Neuronal stem cell (in vitro differentiated cells): ENCODE measurements around the gene NKD2.

Experiments used
- DNase-seq: peaks from one replicate; pipeline ENCODE4 v3.0.0-alpha.2; 2013; ENCODE audit warnings: low spot score
- H2AFZ ChIP-seq: one replicate; pipeline ENCODE4 v1.6.1; 2013; ENCODE audit warnings: mild to moderate bottlenecking, low read length, inconsistent platforms
- H2AK5ac ChIP-seq: 2 replicates; pipeline ENCODE4 v1.6.1; 2013; ENCODE audit warnings: low read depth, mild to moderate bottlenecking, inconsistent platforms, low read length, moderate library complexity, mixed read lengths
- H2BK120ac ChIP-seq: 2 replicates; pipeline ENCODE4 v1.6.1; 2013; ENCODE audit warnings: low read depth, mild to moderate bottlenecking, inconsistent platforms, low read length, moderate library complexity, mixed read lengths
- H2BK12ac ChIP-seq: one replicate; pipeline ENCODE4 v1.6.1; 2013; ENCODE audit warnings: low read length, inconsistent platforms
- H2BK15ac ChIP-seq: 2 replicates; pipeline ENCODE4 v1.6.1; 2013; ENCODE audit warnings: mild to moderate bottlenecking, low read length, inconsistent platforms, mixed read lengths
- H2BK5ac ChIP-seq: one replicate; pipeline ENCODE4 v1.6.1; 2013; ENCODE audit warnings: inconsistent platforms, mild to moderate bottlenecking, low read length, moderate library complexity
- H3K14ac ChIP-seq: one replicate; pipeline ENCODE4 v1.6.1; 2013; ENCODE audit warnings: low read length, inconsistent platforms
- H3K18ac ChIP-seq: 2 replicates; pipeline ENCODE4 v1.6.1; 2013; ENCODE audit warnings: low read length, inconsistent platforms
- H3K23ac ChIP-seq: 2 replicates; pipeline ENCODE4 v1.6.1; 2013; ENCODE audit warnings: low read depth, mild to moderate bottlenecking, mixed read lengths, low read length, inconsistent platforms; ENCODE audit not compliant: poor library complexity
- H3K27ac ChIP-seq: replicated peaks from 3 replicates; pipeline ENCODE4 v1.5.1; 2013; ENCODE audit warnings: low read length, inconsistent platforms
- H3K27me3 ChIP-seq, 3 experiments: 2 replicates each; pipeline ENCODE4 v1.6.1; 2013; ENCODE audit warnings: low read length in 3 of 3, mild to moderate bottlenecking in 2 of 3, inconsistent platforms in 1 of 3, low read depth in 1 of 3, mixed read lengths in 1 of 3, moderate library complexity in 1 of 3; ENCODE audit not compliant: control insufficient read depth in 3 of 3, insufficient read depth in 3 of 3
- H3K36me3 ChIP-seq, 2 donors: replicated peaks in 1 of 2; 2 replicates each; pipeline ENCODE4 v1.6.1; 2013; ENCODE audit warnings: low read length in 2 of 2; ENCODE audit not compliant: control insufficient read depth in 2 of 2, insufficient read depth in 2 of 2
- H3K4ac ChIP-seq: 2 replicates; pipeline ENCODE4 v1.6.1; 2013; ENCODE audit warnings: inconsistent platforms, mild to moderate bottlenecking, low read length, moderate library complexity
- H3K4me1 ChIP-seq, 2 donors: 1 replicate in 1 of 2; 2 replicates in 1 of 2; pipeline ENCODE4 v1.6.1; 2013; ENCODE audit warnings: low read length in 2 of 2, low read depth in 1 of 2; ENCODE audit not compliant: control insufficient read depth in 2 of 2, insufficient read depth in 1 of 2
- H3K4me2 ChIP-seq: one replicate; pipeline ENCODE4 v1.6.1; 2013; ENCODE audit warnings: mild to moderate bottlenecking, low read length, inconsistent platforms; ENCODE audit not compliant: insufficient read depth, poor library complexity, severe bottlenecking
- H3K4me3 ChIP-seq, 2 donors: 2 replicates each; pipeline ENCODE4 v1.5.1; 2013; ENCODE audit warnings: low read length in 2 of 2, mild to moderate bottlenecking in 2 of 2, inconsistent platforms in 1 of 2, moderate library complexity in 1 of 2
- H3K79me1 ChIP-seq: one replicate; pipeline ENCODE4 v1.6.1; 2013; ENCODE audit warnings: low read depth, mild to moderate bottlenecking, inconsistent platforms, low read length, moderate library complexity
- H3K9ac ChIP-seq: one replicate; pipeline ENCODE4 v1.6.1; 2013; ENCODE audit warnings: mild to moderate bottlenecking, low read depth, low read length, inconsistent platforms; ENCODE audit not compliant: poor library complexity
- H3K9me3 ChIP-seq, 2 donors: replicated peaks in 1 of 2; 2 replicates each; pipeline versions ENCODE3 to v1.6.1; 2013; ENCODE audit warnings: low read length in 2 of 2, mild to moderate bottlenecking in 2 of 2, inconsistent platforms in 1 of 2, low read depth in 1 of 2, mixed read lengths in 1 of 2, moderate library complexity in 1 of 2; ENCODE audit not compliant: control insufficient read depth in 2 of 2, insufficient read depth in 1 of 2
- H4K8ac ChIP-seq: one replicate; pipeline ENCODE4 v1.6.1; 2013; ENCODE audit warnings: low read depth, mild to moderate bottlenecking, inconsistent platforms, low read length, moderate library complexity
- H4K91ac ChIP-seq: one replicate; pipeline ENCODE4 v1.6.1; 2013; ENCODE audit warnings: low read length, low read depth, mild to moderate bottlenecking, inconsistent platforms; ENCODE audit not compliant: poor library complexity
- WGBS, 2 donors: extraction: QIAGEN DNeasy Blood & Tissue Kit; methylation state at CpG; one replicate each; pipeline ENCODE4 v1.1.7; 2013; ENCODE audit warnings: missing lambda C conversion rate in 2 of 2, mixed read lengths in 1 of 2; ENCODE audit not compliant: insufficient read length in 2 of 2, insufficient replicate concordance in 1 of 2; ENCODE audit errors: extremely low coverage in 2 of 2; 5-methylcytosine and 5-hydroxymethylcytosine counted together

NKD2 gene

DNA sequence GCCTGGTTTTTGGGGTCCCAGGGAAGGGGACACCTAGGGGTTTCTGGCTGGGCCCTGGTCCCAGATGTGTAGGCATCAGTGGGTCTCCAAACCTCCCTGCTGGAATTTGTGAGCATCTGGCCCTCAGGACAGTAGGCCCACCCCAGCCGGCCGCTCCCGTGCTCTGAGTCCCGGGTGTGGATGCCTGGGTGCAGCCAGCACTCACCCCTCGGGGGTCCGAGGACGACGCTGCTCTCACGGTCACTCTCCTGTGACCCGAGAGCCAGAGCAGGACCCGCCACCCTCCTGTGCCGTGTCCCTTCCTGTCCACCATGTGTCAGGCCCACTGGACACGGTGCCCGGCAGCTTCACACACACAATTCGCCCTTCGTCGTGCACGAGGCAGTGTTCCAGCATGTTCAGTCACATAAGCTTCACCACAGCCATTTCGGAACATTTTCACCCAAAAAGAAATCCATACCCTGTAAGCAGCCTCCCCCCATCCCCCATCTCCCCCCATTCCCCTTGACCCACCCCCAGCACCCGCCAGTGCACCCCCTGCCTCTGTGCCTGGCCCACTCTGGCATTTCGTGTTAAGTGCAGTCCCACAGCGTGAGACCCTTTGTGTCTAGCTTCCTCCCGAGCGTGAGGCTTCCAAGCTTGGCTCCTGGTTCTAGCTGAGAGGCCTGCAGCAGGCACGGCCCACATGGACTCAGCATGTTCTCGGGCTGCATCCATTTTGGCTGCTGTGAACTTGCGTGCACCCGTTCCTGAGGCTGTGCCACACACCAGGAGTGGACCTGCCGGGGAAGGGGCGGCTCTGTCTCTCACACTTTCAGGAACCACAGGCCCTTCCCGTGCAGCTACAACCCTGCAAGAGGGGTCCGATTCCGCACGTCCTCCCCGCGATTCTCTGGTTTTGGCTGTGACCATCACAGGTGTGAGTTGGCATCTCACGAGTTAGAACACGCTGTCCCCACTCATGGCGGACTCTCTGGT, 40.5 kb downstream of the NKD2 start:
- H3K27ac ChIP-seq = no peak overlapping the region
- peak overlapping the region; percentile 58 for H3K18ac ChIP-seq
- H3K23ac ChIP-seq = peak overlapping the region; percentile 80
- no peak overlapping the region for H3K4me2 ChIP-seq
- peaks cover 24 to 35% of the 10 kb centered on the region in 2 donors for H3K36me3 ChIP-seq
- H2AK5ac ChIP-seq = peak overlapping the region; percentile 6
- no peak overlapping the region for H2BK120ac ChIP-seq
- no peak overlapping the region for H2BK5ac ChIP-seq
- H3K4me1 ChIP-seq = peaks cover 0 to 3% of the 10 kb centered on the region in 2 donors
- no peak overlapping the region for H3K4me3 ChIP-seq
- peaks cover 0 to 8% of the 10 kb centered on the region in 2 donors for H3K9me3 ChIP-seq
- no peak overlapping the region for H3K4ac ChIP-seq
- DNase-seq = no peak
- no CpG with 5 or more reads among the region's 39 CpGs for WGBS, 2 donors
- no peak overlapping the region for H2BK15ac ChIP-seq
- no peak overlapping the region for H2BK12ac ChIP-seq
- no peak overlapping the region for H4K91ac ChIP-seq
- H3K27me3 ChIP-seq = peaks cover 0 to 4% (median 0%) of the 10 kb centered on the region in 3 experiments
- no peak overlapping the region for H2AFZ ChIP-seq
- H3K9ac ChIP-seq = no peak overlapping the region
- H3K14ac ChIP-seq = no peak overlapping the region
- H4K8ac ChIP-seq = no peak overlapping the region
- H3K79me1 ChIP-seq = peaks cover 4% of the 10 kb centered on the region

GRCh38 chr5:1050423-1051365, 42.1 kb downstream of the NKD2 start:
- peaks cover 30 to 47% of the 10 kb centered on the region in 2 donors for H3K36me3 ChIP-seq
- H3K9me3 ChIP-seq = peaks cover 0 to 8% of the 10 kb centered on the region in 2 donors
- no peak overlapping the region for H4K8ac ChIP-seq
- H3K4me2 ChIP-seq = no peak overlapping the region
- H3K9ac ChIP-seq = no peak overlapping the region
- H2BK5ac ChIP-seq = no peak overlapping the region
- H3K23ac ChIP-seq = peak overlapping the region; percentile 89
- no peak overlapping the region for H3K4ac ChIP-seq
- H3K4me3 ChIP-seq = no peak overlapping the region
- H3K27me3 ChIP-seq = no peaks in the 10 kb centered on the region
- no CpG with 5 or more reads among the region's 29 CpGs for WGBS, 2 donors
- no peak overlapping the region for H2BK12ac ChIP-seq
- H3K4me1 ChIP-seq = peaks cover 2 to 3% of the 10 kb centered on the region in 2 donors
- H3K79me1 ChIP-seq = peaks cover 6% of the 10 kb centered on the region
- DNase-seq = no peak
- H2AFZ ChIP-seq = no peak overlapping the region
- H3K14ac ChIP-seq = no peak overlapping the region
- no peak overlapping the region for H2BK15ac ChIP-seq
- H2BK120ac ChIP-seq = no peak overlapping the region
- no peak overlapping the region for H4K91ac ChIP-seq
- no peak overlapping the region for H3K27ac ChIP-seq
- no peak overlapping the region for H2AK5ac ChIP-seq
- peak overlapping the region; percentile 30 for H3K18ac ChIP-seq

- Histone ChIP-seq H3K27me3 (no peaks in the 10 kb centered on the region), H3K79me1 (peaks cover 6% of the 10 kb centered on the region), H3K18ac (no peak overlapping the region), H4K91ac (no peak overlapping the region), H3K36me3 (peaks cover 33 to 53% of the 10 kb centered on the region in 2 donors), H3K9ac (no peak overlapping the region), H3K4ac (no peak overlapping the region), H2BK5ac (no peak overlapping the region), H3K23ac (peak overlapping the region; percentile 89), H3K27ac (no peak overlapping the region), H2AK5ac (no peak overlapping the region), H3K4me1 (peaks cover 2 to 3% of the 10 kb centered on the region in 2 donors), H2BK120ac (no peak overlapping the region), H2BK12ac (no peak overlapping the region), H2AFZ (no peak overlapping the region), H3K4me3 (no peak overlapping the region), H3K14ac (no peak overlapping the region), H3K9me3 (peaks cover 0 to 6% of the 10 kb centered on the region in 2 donors), H2BK15ac (no peak overlapping the region), H3K4me2 (no peak overlapping the region), H4K8ac (no peak overlapping the region)
- no CpG with 5 or more reads among the region's 16 CpGs for WGBS, 2 donors
- DNase-seq = no peak
Measured at GRCh38 chr5:1051366-1051720, 42.7 kb downstream of the NKD2 start.
